NCI-H146 treated with DMSO at 0.1 percent for 48 hours (cell line): Measurements from ENCODE around the gene CERS1.

Source experiments
- DNase-seq: peaks from one replicate; lab custom pipeline; 2025; ENCODE audit not compliant: unreplicated experiment; lab: John Stamatoyannopoulos, UW

The CERS1 gene

DNA sequence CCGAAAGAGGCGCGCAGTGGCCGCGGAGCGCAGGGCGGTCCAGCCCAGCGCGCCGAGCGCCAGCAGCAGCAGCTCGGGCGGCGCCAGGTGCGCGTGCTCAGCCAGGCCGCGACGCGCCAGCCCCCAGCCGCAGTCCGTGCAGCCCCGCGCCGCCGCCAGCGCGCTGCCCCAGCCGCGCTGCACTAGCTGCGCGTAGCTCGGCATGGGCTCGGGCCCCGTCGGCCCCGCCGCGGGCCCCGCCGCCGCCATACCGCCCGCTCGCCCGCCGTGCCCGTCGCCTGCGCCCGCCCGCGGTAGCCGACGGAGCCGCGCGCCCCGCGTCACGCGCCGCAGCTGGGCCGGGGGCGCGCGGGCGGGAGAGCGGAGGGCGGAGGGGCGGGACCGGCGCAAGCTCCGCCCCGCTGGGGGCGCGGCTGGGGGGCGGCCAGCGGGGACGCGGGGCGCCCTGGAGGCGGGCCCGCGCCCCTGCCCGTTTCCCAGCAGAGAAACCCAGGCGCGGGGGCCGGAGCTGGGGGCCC, at the start of gene CERS1:
Gene CERS1, minus strand, starts transcription at position 335 of the 518 bp plus-strand sequence. Its CDS starts 86 bp downstream, at position 249.
- peak; percentile 25 for DNase-seq

- no peak for DNase-seq
Measured at GRCh38 chr19:18945297-18945696, 49.3 kb upstream of the CERS1 start.

GRCh38 chr19:18943465-18943864, 47.5 kb upstream of the CERS1 start:
- DNase-seq: no peak

- no peak for DNase-seq
Measured at GRCh38 chr19:18942692-18943091, 46.7 kb upstream of the CERS1 start.

- no peak for DNase-seq
Measured at GRCh38 chr19:18941628-18942354, 45.8 kb upstream of the CERS1 start.

- DNase-seq: no peak
Measured at GRCh38 chr19:18940769-18941627, 45.0 kb upstream of the CERS1 start, which contains the start of gene HOMER3. TSS of gene HOMER3 (minus strand) at chr19:18941217. CDS start at chr19:18938982, 2,235 bp downstream.

DNA sequence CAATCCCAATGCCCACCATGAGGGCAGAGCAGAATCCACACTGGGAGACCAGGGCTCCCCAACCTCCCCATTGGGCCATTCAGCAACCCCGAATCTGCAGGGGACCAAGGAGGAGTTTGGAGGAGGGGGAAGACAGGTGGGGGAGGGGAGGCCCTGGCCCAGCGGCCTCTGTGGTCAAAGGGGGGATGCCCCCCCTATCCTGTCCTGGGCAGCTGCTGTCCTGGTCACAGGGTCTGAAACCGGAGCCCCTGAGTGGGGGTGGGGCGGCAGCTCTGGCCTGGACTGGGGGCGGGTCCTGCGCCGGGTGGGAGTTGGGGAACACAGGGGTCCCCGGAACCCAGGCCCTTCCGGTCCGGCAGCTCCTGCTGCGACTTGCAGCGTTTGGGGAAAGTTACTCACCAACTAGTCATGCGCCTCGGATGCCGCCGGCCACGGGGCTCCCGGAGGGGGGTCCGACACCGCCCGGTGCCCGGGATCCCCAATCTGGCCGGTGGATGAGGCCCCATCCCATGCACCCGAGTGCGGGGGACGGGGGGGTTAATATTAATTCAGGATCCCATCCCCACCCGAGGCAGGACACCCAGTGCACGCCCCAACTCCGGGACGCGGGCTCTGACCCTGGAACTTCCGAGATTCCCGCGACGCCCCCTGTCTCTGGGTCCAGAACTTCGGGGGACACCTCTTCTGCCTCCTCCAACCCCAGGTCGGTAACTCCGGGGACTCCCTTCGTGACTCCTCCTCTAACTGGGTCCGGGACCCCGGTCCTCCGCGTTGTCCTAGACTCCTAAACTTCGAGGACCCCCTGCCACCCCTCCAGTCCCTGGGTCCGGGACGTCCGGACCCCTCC, 44.2 kb upstream of the CERS1 start:
- no peak for DNase-seq

- DNase-seq: no peak
Measured at GRCh38 chr19:18939163-18939562, 43.2 kb upstream of the CERS1 start.

DNA sequence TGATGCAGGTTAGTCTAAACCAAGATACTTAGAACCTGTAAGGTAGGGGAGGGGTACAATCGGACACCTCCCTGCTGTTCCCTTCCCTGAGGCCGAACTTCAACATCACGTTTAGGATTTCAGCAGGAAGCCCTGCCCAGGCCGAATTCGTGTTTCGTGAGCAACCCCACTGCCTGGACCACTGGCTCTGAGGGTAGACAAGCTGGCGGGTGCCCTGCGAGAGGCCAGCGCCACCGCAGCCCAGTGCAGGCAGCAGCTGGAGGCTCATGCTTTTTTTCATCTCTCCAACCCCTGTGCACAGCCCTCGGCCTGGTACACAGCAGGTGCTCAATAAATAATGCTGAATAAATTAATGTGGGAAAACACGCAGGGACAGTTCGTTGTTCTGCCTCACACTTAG, 37.3 kb upstream of the CERS1 start:
- DNase-seq: no peak

DNA sequence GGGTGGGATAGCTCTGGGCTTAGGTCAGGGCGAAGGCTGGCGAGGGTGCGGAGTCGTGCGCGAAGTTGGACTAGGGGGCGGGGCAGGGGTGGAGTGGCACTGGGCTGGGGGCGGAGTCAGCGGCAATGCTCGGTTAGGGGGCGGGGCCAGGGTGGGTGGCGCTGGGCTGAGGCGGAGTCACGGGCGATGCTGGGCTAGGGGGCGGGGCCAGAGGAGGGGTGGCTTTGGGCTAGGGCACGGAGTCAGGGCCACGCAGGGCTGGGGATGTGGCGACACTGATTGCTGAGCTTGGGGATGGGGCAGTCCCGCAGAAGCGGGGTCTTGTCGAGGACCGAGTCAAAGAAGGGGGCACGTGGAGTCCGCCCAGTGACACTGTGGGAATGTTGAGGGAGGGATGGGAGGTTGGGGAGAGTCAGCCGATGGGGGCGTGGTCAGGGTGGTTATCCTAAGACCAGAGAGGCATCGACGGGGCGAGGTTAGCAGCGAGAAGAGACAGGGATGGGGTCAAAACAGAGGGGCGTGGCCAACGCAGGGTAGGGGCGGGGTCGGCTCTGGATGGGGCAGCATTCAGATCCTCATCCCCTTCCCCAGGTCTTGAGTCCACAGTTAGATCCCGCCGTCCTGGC, 36.4 kb upstream of the CERS1 start:
- peak; percentile 74 for DNase-seq

- DNase-seq: no peak
Measured at GRCh38 chr19:18931316-18932162, 35.6 kb upstream of the CERS1 start.

- no peak for DNase-seq
Measured at GRCh38 chr19:18929311-18929710, 33.4 kb upstream of the CERS1 start.

DNA sequence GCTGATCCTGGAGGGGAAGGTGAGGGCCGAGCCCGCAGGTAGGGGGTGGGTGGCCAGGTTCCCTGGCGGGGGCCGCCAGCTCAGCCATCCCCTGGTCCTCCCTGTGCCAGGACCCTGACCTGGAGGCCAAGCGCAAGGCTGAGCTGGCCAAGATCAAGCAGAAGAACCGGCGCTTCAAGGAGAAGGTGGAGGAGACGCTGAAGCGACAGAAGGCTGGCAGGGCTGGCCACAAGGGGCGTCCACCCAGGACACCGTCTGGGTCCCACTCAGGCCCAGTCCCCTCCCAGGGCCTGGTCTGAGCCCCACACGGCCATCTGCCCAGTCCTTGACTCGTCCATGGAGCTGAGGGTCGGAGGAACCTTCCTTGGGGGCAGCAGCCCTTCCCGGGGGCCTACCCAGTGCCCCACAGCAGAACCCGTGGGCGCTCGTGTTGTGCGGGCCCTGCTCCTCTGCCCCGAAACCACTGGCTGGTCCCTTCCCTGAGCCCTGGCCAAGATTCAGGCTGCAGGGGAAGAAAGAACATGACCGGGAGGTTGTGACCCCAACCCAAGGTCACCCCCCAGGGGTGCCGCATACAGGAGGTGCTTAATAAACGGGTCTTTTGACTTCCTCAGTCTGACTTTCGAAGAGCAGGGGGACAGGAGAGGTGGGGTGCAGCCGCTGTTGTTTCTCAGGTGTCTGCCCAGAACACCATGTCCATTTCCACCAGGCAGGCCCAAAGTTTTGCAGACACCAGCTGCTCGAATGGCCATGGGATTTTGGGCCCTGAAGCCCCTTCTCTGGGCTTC, 32.3 kb upstream of the CERS1 start:
- no peak for DNase-seq

GRCh38 chr19:18924684-18925213, 28.8 kb upstream of the CERS1 start:
- no peak for DNase-seq

DNA sequence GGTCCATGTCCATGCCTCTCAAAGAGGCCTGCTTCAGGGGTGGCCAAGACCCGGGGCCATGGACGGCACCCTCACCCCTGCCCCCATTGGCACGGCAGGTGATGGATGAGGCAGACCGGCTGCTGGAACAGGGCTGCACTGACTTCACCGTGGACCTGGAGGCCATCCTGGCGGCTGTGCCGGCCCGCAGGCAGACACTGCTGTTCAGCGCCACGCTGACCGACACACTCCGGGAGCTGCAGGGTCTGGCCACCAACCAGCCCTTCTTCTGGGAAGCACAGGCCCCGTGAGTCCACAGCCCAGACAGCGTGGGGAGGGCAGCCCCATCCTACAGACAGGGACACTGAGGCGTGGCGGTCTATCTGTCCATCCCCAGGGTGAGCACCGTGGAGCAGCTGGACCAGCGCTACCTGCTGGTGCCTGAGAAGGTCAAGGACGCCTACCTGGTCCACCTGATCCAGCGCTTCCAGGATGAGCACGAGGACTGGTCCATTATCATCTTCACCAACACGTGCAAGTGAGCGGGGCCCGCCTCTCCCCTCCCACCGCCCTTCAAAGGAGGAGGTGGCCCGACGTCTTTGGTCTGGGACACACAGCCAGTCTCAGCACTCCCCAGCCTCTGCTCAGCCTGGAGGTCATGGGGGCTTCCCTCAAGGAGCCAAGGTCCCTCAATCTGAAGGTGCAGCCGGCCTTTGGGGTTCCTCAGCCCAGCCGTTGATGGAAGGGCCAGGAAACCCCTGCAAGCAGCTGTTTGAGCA, 26.4 kb upstream of the CERS1 start:
- DNase-seq: no peak

DNA sequence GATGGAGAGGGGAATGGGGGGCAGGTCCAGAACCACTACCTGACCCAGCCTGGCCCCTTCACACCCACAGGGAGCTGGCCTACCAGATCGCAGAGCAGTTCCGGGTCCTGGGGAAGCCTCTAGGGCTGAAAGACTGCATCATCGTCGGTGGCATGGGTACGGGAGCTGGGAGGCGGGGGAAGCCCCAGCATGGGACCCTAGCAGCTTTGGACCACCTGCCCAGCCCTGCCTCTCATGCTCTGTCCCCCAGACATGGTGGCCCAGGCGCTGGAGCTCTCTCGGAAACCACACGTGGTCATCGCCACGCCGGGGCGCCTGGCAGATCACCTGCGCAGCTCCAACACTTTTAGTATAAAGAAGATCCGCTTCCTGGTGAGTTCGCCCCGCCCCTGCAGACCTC, 25.6 kb upstream of the CERS1 start:
- DNase-seq: no peak

DNA sequence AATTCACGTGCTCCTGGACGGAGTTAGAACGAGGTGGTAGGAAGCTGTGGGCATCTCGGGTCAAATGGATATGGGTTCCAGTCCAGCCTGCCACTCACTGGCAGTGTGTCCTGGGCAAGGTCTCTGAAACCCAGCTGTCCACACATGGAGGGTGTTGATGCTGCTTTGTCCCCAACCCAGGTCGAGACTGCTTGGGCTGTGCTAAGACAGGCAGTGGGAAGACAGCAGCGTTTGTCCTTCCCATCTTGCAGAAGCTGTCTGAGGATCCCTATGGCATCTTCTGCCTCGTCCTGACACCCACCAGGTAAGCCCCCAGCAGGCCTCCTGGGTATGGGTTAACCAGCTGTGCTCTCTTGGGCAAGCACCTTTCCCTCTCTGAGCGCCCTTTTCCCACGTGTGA, 24.4 kb upstream of the CERS1 start:
- DNase-seq: no peak

DNA sequence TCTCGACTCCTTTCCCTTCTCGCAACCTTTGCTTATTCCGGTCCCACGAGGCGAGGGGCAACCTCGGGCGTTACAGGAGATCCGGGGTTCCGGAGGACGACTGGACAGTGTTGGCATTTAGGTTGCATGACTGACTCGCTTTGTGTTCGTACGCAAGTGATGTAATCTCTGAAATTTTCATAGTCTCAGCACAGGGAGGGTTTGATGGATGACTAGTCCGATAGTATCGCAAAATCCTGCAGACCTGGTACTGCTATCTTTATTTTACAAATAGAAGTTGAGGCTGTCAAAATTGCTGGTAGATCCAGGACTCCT, 23.9 kb upstream of the CERS1 start:
- DNase-seq: no peak
